WTC11 (cell line): ENCODE measurements around the gene DBN1. TPM values are rescaled to one million over a fixed set of nuclear protein-coding genes. Genes with fewer than 3 reads are reported as not detected.
A peak's percentile ranks its signal among the peaks of the same experiment; 100 is the strongest.

ENCODE experiments used
- ATAC-seq: fragments of 200-7000 bp; cut with Tn5 transposase; 2 replicates; pipeline ENCODE4 v1.10.0; 2021; ENCODE audit warnings: mild to moderate bottlenecking, moderate library complexity
- CTCF ChIA-PET: fragments of 300-600 bp; sonication (Branson Sonifier 250); formaldehyde crosslinking; loops from one replicate; lab custom pipeline; 2021; ENCODE audit warnings: antibody characterized with exemption; lab: Charles Lee
- POLR2A ChIA-PET: fragments of 350-600 bp; sonication (Branson Sonifier 250); formaldehyde crosslinking; loops from one replicate; lab custom pipeline; 2021; ENCODE audit warnings: antibody characterized with exemption; lab: Charles Lee
- DNase-seq: peaks from one replicate; pipeline ENCODE4 v3.0.0; 2021; ENCODE audit warnings: low spot score
- H3K27ac Mint-ChIP-seq: 2 replicates; pipeline ENCODE4 v1.8.0; 2021; ENCODE audit warnings: mixed read lengths
- H3K27me3 Mint-ChIP-seq: 2 replicates; pipeline ENCODE4 v1.8.0; 2021; ENCODE audit warnings: low read depth, mild to moderate bottlenecking, moderate library complexity, mixed read lengths
- H3K36me3 Mint-ChIP-seq: 2 replicates; pipeline ENCODE4 v1.8.0; 2021; ENCODE audit warnings: mixed read lengths
- H3K4me1 Mint-ChIP-seq: 2 replicates; pipeline ENCODE4 v1.8.0; 2022; ENCODE audit warnings: mixed read lengths
- H3K4me3 Mint-ChIP-seq: 2 replicates; pipeline ENCODE4 v1.8.0; 2021; ENCODE audit warnings: mild to moderate bottlenecking, moderate library complexity, mixed read lengths
- H3K9me3 Mint-ChIP-seq: 2 replicates; pipeline ENCODE4 v1.8.0; 2021; ENCODE audit warnings: mixed read lengths
- ATF1 ChIP-seq: sonication (generic); formaldehyde crosslinking; IDR thresholded peaks from 2 replicates; pipeline ENCODE4 v1.8.1; 2023; ENCODE audit warnings: mild to moderate bottlenecking, moderate library complexity, missing genetic modification reagents
- CBFB ChIP-seq: sonication (generic); formaldehyde crosslinking; IDR thresholded peaks from 2 replicates; pipeline ENCODE4 v1.8.1; 2022; ENCODE audit warnings: mild to moderate bottlenecking, low read depth, missing genetic modification reagents
- FOXP1 ChIP-seq: sonication (generic); formaldehyde crosslinking; IDR thresholded peaks from 2 replicates; pipeline ENCODE4 v1.8.0; 2022; ENCODE audit warnings: missing genetic modification reagents, mild to moderate bottlenecking, moderate library complexity, borderline replicate concordance
- MXD4 ChIP-seq: fragments of 250-450 bp; sonication (Bioruptor Pico); IDR thresholded peaks from 2 replicates; pipeline ENCODE4 v1.8.0; 2021; ENCODE audit warnings: mild to moderate bottlenecking, moderate library complexity, borderline replicate concordance
- NR1H2 ChIP-seq: sonication (generic); formaldehyde crosslinking; IDR thresholded peaks from 2 replicates; pipeline ENCODE4 v1.9.0; 2021; ENCODE audit warnings: mild to moderate bottlenecking, moderate library complexity, missing genetic modification reagents
- NR2C2 ChIP-seq: sonication (generic); formaldehyde crosslinking; IDR thresholded peaks from 2 replicates; pipeline ENCODE4 v1.8.0; 2022; ENCODE audit warnings: mild to moderate bottlenecking, missing genetic modification reagents
- OVOL2 ChIP-seq: fragments of 250-450 bp; sonication (Bioruptor Pico); IDR thresholded peaks from 2 replicates; pipeline ENCODE4 v1.9.0; 2021; ENCODE audit warnings: mild to moderate bottlenecking, borderline replicate concordance
- SOX15 ChIP-seq: fragments of 250-450 bp; sonication (Bioruptor Pico); IDR thresholded peaks from 2 replicates; pipeline ENCODE4 v1.9.0; 2021; ENCODE audit warnings: mild to moderate bottlenecking
- ZNF416 ChIP-seq: fragments of 250-450 bp; sonication (Bioruptor Pico); IDR thresholded peaks from 2 replicates; pipeline ENCODE4 v1.9.0; 2021; ENCODE audit warnings: mild to moderate bottlenecking, inconsistent platforms
- total RNA-seq: library from RNA; stranded (reverse); gene quantifications from 3 replicates; pipeline ENCODE4 v1.2.3, GENCODE V29; 2021
- TF ChIP-seq, protein P1 (sequence below): sonication (generic); formaldehyde crosslinking; IDR thresholded peaks from 2 replicates; pipeline ENCODE4 v1.8.1; 2022; ENCODE audit warnings: low read depth, missing genetic modification reagents, borderline replicate concordance
- TF ChIP-seq, protein P2 (sequence below): sonication (generic); formaldehyde crosslinking; IDR thresholded peaks from 2 replicates; pipeline ENCODE4 v1.8.1; 2023; ENCODE audit warnings: mild to moderate bottlenecking, missing genetic modification reagents
- TF ChIP-seq, protein P3 (sequence below): sonication (generic); formaldehyde crosslinking; IDR thresholded peaks from 2 replicates; pipeline ENCODE4 v1.8.0; 2022; ENCODE audit warnings: mild to moderate bottlenecking, missing genetic modification reagents
- TF ChIP-seq, protein P4 (sequence below): sonication (generic); formaldehyde crosslinking; IDR thresholded peaks from 2 replicates; pipeline ENCODE4 v1.8.0; 2022; ENCODE audit warnings: missing genetic modification reagents
- TF ChIP-seq, protein P5 (sequence below): sonication (generic); formaldehyde crosslinking; conservative IDR thresholded peaks from 2 replicates; pipeline ENCODE4 v1.8.1; 2023; ENCODE audit warnings: mild to moderate bottlenecking, low read depth, missing genetic modification reagents, moderate library complexity
- TF ChIP-seq, protein P6 (sequence below): fragments of 250-450 bp; sonication (Bioruptor Pico); IDR thresholded peaks from 2 replicates; pipeline ENCODE4 v1.9.0; 2021; ENCODE audit warnings: mild to moderate bottlenecking, borderline replicate concordance
- TF ChIP-seq, protein P7 (sequence below): sonication (generic); formaldehyde crosslinking; IDR thresholded peaks from 2 replicates; pipeline ENCODE4 v1.8.0; 2022; ENCODE audit warnings: mild to moderate bottlenecking, missing genetic modification reagents

The DBN1 gene
- total RNA-seq, 1 experiment from 2014 or later: 288 TPM

DNA sequence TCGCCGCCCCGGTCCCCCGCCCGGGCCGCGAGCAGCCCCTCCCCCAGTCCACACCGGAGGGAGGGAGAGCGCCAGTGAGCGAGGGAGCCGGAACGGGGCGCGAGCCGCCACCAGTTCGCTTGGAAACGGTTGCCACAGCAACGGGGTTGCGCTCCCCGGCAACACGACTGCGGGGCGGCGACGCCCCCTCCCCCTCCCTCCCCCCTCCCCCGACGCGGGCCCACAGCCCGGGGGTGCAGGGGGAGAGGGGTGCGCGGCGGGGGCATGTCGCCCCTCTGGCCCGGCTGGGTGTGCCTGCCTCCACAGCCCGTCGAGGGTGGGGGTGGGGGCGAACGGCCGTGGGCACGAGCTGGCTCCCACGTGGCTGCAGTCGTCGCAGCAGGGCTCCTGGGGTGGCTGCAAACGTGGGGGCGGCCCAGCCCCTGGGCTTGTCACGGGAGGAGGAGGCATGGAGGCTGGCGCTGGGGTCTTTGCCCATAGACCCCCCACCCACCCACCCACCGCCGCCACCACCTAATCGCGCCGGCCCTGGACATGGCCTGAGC is 26.3 kb downstream of the DBN1 start (continued):
- TF ChIP-seq, protein P1, sequence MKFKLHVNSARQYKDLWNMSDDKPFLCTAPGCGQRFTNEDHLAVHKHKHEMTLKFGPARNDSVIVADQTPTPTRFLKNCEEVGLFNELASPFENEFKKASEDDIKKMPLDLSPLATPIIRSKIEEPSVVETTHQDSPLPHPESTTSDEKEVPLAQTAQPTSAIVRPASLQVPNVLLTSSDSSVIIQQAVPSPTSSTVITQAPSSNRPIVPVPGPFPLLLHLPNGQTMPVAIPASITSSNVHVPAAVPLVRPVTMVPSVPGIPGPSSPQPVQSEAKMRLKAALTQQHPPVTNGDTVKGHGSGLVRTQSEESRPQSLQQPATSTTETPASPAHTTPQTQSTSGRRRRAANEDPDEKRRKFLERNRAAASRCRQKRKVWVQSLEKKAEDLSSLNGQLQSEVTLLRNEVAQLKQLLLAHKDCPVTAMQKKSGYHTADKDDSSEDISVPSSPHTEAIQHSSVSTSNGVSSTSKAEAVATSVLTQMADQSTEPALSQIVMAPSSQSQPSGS (CRISPR knock-in tag): no peak
- TF ChIP-seq ATF1 (CRISPR knock-in tag) (no peak), NR1H2 (no peak), OVOL2 (CRISPR knock-in tag) (no peak), CBFB (no peak), SOX15 (no peak)
- TF ChIP-seq, protein P2, sequence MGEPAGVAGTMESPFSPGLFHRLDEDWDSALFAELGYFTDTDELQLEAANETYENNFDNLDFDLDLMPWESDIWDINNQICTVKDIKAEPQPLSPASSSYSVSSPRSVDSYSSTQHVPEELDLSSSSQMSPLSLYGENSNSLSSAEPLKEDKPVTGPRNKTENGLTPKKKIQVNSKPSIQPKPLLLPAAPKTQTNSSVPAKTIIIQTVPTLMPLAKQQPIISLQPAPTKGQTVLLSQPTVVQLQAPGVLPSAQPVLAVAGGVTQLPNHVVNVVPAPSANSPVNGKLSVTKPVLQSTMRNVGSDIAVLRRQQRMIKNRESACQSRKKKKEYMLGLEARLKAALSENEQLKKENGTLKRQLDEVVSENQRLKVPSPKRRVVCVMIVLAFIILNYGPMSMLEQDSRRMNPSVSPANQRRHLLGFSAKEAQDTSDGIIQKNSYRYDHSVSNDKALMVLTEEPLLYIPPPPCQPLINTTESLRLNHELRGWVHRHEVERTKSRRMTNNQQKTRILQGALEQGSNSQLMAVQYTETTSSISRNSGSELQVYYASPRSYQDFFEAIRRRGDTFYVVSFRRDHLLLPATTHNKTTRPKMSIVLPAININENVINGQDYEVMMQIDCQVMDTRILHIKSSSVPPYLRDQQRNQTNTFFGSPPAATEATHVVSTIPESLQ (CRISPR knock-in tag): no peak

DNA sequence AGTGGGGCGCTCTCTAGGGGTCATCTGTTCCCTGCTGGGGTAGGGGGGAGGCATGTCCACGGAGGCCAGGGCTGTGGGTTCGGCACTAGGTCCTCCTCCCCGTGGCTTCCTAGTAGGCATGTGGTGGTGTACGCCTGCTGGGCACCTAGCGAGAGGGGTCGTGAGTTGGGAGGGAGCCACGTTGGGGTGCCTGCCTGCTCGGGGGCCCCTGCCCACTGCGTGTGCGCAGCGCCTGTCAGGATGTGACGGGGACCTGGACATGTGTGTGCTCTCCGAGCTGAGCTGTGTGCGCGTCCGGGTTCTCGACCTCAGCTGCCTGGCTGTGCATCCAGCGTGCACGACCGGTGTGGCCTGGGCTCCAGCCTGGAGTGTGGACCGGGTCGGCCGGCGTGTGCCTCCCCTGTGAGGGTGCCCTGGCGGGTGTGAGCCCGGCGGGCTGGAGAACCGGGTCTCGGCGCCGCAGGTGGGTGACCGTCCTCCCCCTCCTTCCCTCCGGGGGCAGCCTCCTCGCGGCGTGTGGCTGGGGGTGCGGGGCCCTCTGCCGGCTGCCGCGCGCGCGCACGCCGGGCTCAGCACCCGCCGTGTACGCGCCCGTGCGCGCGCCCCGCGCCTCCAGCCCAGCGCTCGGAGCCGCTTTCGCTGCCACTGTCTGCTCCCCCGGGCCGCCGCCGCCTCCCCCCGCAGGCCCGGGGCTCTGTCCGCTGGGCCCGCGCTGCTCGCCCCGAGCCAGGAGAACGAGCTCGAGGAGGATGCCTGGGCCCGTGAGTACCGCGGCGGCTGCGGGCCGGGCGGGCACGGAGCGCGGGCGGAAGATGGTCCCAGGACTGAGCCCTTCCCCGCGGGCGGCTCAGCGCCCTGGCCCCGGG is 27.0 kb downstream of the DBN1 start, which contains the start of gene PRR7:
Gene PRR7, plus strand, starts transcription at position 615 of the 866 bp plus-strand sequence. CDS start 8,254 bp downstream, outside the sequence.
- peaks cover 41% of the 10 kb centered on the region for H3K27me3 Mint-ChIP-seq
- ATAC-seq: peak; percentile 14
- DNase-seq: peak; percentile 60
- H3K27ac Mint-ChIP-seq: no peak within 1 kb of the TSS
- POLR2A ChIA-PET: interaction anchor here (0.6 to 5.8 kb wide), 9 partner anchors 9 to 735 kb away, joined by 3 to 38 read pairs (median 5); partner anchors contain the start of genes GRK6 and PDLIM7
- no peaks in the 10 kb centered on the region for H3K9me3 Mint-ChIP-seq
- CTCF ChIA-PET: interaction anchor here (0.6 to 15.8 kb wide), 17 partner anchors 9 to 135 kb away, joined by 3 to 171 read pairs (median 7); partner anchors contain the start of genes GRK6, MXD3 and PDLIM7
- peaks cover 44% of the 10 kb centered on the region for H3K4me1 Mint-ChIP-seq
- no peaks in the 10 kb centered on the region for H3K36me3 Mint-ChIP-seq
- H3K4me3 Mint-ChIP-seq: peak within 1 kb of the TSS; percentile 66
- TF ChIP-seq, protein P3, sequence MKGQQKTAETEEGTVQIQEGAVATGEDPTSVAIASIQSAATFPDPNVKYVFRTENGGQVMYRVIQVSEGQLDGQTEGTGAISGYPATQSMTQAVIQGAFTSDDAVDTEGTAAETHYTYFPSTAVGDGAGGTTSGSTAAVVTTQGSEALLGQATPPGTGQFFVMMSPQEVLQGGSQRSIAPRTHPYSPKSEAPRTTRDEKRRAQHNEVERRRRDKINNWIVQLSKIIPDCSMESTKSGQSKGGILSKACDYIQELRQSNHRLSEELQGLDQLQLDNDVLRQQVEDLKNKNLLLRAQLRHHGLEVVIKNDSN (CRISPR knock-in tag): no peak
- TF ChIP-seq NR2C2 (no peak), FOXP1 (CRISPR knock-in tag) (peak; percentile 52; the same call in 1 of the 2 replicates), MXD4 (CRISPR knock-in tag) (no peak), ZNF416 (CRISPR knock-in tag) (0 out of 2 replicates have a peak, but pooled peaks have one; percentile 12)
- TF ChIP-seq, protein P4, sequence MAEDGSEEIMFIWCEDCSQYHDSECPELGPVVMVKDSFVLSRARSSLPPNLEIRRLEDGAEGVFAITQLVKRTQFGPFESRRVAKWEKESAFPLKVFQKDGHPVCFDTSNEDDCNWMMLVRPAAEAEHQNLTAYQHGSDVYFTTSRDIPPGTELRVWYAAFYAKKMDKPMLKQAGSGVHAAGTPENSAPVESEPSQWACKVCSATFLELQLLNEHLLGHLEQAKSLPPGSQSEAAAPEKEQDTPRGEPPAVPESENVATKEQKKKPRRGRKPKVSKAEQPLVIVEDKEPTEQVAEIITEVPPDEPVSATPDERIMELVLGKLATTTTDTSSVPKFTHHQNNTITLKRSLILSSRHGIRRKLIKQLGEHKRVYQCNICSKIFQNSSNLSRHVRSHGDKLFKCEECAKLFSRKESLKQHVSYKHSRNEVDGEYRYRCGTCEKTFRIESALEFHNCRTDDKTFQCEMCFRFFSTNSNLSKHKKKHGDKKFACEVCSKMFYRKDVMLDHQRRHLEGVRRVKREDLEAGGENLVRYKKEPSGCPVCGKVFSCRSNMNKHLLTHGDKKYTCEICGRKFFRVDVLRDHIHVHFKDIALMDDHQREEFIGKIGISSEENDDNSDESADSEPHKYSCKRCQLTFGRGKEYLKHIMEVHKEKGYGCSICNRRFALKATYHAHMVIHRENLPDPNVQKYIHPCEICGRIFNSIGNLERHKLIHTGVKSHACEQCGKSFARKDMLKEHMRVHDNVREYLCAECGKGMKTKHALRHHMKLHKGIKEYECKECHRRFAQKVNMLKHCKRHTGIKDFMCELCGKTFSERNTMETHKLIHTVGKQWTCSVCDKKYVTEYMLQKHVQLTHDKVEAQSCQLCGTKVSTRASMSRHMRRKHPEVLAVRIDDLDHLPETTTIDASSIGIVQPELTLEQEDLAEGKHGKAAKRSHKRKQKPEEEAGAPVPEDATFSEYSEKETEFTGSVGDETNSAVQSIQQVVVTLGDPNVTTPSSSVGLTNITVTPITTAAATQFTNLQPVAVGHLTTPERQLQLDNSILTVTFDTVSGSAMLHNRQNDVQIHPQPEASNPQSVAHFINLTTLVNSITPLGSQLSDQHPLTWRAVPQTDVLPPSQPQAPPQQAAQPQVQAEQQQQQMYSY (CRISPR knock-in tag): no peak
- TF ChIP-seq, protein P5, sequence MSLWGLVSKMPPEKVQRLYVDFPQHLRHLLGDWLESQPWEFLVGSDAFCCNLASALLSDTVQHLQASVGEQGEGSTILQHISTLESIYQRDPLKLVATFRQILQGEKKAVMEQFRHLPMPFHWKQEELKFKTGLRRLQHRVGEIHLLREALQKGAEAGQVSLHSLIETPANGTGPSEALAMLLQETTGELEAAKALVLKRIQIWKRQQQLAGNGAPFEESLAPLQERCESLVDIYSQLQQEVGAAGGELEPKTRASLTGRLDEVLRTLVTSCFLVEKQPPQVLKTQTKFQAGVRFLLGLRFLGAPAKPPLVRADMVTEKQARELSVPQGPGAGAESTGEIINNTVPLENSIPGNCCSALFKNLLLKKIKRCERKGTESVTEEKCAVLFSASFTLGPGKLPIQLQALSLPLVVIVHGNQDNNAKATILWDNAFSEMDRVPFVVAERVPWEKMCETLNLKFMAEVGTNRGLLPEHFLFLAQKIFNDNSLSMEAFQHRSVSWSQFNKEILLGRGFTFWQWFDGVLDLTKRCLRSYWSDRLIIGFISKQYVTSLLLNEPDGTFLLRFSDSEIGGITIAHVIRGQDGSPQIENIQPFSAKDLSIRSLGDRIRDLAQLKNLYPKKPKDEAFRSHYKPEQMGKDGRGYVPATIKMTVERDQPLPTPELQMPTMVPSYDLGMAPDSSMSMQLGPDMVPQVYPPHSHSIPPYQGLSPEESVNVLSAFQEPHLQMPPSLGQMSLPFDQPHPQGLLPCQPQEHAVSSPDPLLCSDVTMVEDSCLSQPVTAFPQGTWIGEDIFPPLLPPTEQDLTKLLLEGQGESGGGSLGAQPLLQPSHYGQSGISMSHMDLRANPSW (CRISPR knock-in tag): no peak
- TF ChIP-seq, protein P6, sequence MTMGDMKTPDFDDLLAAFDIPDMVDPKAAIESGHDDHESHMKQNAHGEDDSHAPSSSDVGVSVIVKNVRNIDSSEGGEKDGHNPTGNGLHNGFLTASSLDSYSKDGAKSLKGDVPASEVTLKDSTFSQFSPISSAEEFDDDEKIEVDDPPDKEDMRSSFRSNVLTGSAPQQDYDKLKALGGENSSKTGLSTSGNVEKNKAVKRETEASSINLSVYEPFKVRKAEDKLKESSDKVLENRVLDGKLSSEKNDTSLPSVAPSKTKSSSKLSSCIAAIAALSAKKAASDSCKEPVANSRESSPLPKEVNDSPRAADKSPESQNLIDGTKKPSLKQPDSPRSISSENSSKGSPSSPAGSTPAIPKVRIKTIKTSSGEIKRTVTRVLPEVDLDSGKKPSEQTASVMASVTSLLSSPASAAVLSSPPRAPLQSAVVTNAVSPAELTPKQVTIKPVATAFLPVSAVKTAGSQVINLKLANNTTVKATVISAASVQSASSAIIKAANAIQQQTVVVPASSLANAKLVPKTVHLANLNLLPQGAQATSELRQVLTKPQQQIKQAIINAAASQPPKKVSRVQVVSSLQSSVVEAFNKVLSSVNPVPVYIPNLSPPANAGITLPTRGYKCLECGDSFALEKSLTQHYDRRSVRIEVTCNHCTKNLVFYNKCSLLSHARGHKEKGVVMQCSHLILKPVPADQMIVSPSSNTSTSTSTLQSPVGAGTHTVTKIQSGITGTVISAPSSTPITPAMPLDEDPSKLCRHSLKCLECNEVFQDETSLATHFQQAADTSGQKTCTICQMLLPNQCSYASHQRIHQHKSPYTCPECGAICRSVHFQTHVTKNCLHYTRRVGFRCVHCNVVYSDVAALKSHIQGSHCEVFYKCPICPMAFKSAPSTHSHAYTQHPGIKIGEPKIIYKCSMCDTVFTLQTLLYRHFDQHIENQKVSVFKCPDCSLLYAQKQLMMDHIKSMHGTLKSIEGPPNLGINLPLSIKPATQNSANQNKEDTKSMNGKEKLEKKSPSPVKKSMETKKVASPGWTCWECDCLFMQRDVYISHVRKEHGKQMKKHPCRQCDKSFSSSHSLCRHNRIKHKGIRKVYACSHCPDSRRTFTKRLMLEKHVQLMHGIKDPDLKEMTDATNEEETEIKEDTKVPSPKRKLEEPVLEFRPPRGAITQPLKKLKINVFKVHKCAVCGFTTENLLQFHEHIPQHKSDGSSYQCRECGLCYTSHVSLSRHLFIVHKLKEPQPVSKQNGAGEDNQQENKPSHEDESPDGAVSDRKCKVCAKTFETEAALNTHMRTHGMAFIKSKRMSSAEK (CRISPR knock-in tag): no peak
- TF ChIP-seq, protein P7, sequence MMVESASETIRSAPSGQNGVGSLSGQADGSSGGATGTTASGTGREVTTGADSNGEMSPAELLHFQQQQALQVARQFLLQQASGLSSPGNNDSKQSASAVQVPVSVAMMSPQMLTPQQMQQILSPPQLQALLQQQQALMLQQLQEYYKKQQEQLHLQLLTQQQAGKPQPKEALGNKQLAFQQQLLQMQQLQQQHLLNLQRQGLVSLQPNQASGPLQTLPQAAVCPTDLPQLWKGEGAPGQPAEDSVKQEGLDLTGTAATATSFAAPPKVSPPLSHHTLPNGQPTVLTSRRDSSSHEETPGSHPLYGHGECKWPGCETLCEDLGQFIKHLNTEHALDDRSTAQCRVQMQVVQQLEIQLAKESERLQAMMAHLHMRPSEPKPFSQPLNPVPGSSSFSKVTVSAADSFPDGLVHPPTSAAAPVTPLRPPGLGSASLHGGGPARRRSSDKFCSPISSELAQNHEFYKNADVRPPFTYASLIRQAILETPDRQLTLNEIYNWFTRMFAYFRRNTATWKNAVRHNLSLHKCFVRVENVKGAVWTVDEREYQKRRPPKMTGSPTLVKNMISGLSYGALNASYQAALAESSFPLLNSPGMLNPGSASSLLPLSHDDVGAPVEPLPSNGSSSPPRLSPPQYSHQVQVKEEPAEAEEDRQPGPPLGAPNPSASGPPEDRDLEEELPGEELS (CRISPR knock-in tag): no peak
